ENCODE results near the gene ARID3A.
"Not testable (repeated sequence)": the region's sequence is repeated elsewhere in the genome, so short reads cannot be mapped to it uniquely, and the experiment has no call there.

The ARID3A gene

GRCh38 chr19:925526-926322 lies at the start of gene ARID3A:
Gene ARID3A (plus strand): TSS chr19:926035. CDS start chr19:929529, 3,494 bp downstream.
- DNase-seq (ENCODE audit: low spot score), result peak; percentile 93

- DNase-seq (ENCODE audit: low spot score), result no peak
Measured at GRCh38 chr19:876089-876488, 49.7 kb upstream of the ARID3A start.

GRCh38 chr19:876780-877314 lies 49.0 kb upstream of the ARID3A start:
- no peak for DNase-seq (ENCODE audit: low spot score)

- DNase-seq (ENCODE audit: low spot score), result not testable (repeated sequence)
Measured at GRCh38 chr19:877992-878660, 47.7 kb upstream of the ARID3A start.

- DNase-seq (ENCODE audit: low spot score), result not testable (repeated sequence)
Measured at GRCh38 chr19:878751-879561, 46.9 kb upstream of the ARID3A start.

- no peak for DNase-seq (ENCODE audit: low spot score)
Measured at GRCh38 chr19:879711-880438, 46.0 kb upstream of the ARID3A start.

GRCh38 chr19:881385-882071 lies 44.3 kb upstream of the ARID3A start:
- DNase-seq (ENCODE audit: low spot score), result no peak

GRCh38 chr19:882871-883497 lies 42.9 kb upstream of the ARID3A start:
- no peak for DNase-seq (ENCODE audit: low spot score)

- DNase-seq (ENCODE audit: low spot score), result no peak
Measured at GRCh38 chr19:883661-884211, 42.1 kb upstream of the ARID3A start.

GRCh38 chr19:884420-885211 lies 41.2 kb upstream of the ARID3A start:
- no peak for DNase-seq (ENCODE audit: low spot score)

- DNase-seq (ENCODE audit: low spot score), result no peak
Measured at GRCh38 chr19:885536-886224, 40.2 kb upstream of the ARID3A start.

- DNase-seq (ENCODE audit: low spot score), result no peak
Measured at GRCh38 chr19:887072-887471, 38.8 kb upstream of the ARID3A start.

GRCh38 chr19:887599-887998 lies 38.2 kb upstream of the ARID3A start:
- no peak for DNase-seq (ENCODE audit: low spot score)

- no peak for DNase-seq (ENCODE audit: low spot score)
Measured at GRCh38 chr19:888581-889385, 37.1 kb upstream of the ARID3A start.

GRCh38 chr19:889662-890295 lies 36.1 kb upstream of the ARID3A start:
- DNase-seq (ENCODE audit: low spot score), result no peak

GRCh38 chr19:890831-891230 lies 35.0 kb upstream of the ARID3A start:
- DNase-seq (ENCODE audit: low spot score), result no peak

- DNase-seq (ENCODE audit: low spot score), result not testable (repeated sequence)
Measured at GRCh38 chr19:891421-892200, 34.2 kb upstream of the ARID3A start.

Data from GM03348 (cell line).